ENCODE results near the gene CYSLTR2. TPM values are rescaled to one million over a fixed set of nuclear protein-coding genes. Genes with fewer than 3 reads are reported as not detected.

Gene CYSLTR2
- total and polyA plus RNA-seq, 9 of the 15 experiments (the other 6 are each of a cell fraction or from before 2014, with no cell fraction given), result not detected

DNA sequence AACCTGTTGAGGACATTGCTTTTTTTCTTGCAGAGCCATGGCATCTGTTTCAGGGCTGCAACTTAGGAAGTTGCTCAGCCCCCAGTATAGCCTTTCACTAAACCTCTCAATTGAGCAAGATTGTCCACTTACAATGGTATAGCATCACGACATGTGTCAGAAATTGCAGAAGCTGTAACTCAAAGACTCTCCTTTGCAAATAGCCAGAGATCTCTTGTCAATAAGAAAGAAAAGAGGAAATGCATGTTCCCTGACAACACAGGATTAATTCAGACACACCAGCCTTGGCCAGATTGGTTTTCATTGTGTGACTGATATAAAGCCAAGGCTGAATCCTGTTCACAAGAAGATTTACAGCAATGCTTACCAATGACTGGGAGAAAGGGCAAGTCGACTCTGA, 38.7 kb upstream of the CYSLTR2 start:
- in situ Hi-C loops (cut with MboI), result no loop called here
- no peak for ATAC-seq
- H3K9ac ChIP-seq (ENCODE audit: insufficient read depth in 1 of 2, low read depth in 2 of 2, low read length in 2 of 2), result no peak overlapping the region
- no peak overlapping the region for H2AFZ ChIP-seq (ENCODE audit: low read depth, low read length)
- no peaks in the 10 kb centered on the region for H3K27me3 ChIP-seq (ENCODE audit: control insufficient read depth in 2 of 2, insufficient read depth in 2 of 2, low read length in 2 of 2)
- H3K36me3 ChIP-seq (ENCODE audit: control insufficient read depth, insufficient read depth, low read length), result no peaks in the 10 kb centered on the region
- H3K4me3 ChIP-seq, result no peak overlapping the region
- no peak overlapping the region for H3K4me2 ChIP-seq (ENCODE audit: insufficient read depth, low read length)
- no peaks in the 10 kb centered on the region for H4K20me1 ChIP-seq (replicated peaks; ENCODE audit: control insufficient read depth, insufficient read depth, low read length)
- no peak overlapping the region for H3K27ac ChIP-seq (ENCODE audit: extremely low read depth, low read depth, low read length)
- TF ChIP-seq SRSF7 (optimal IDR thresholded peaks at IDR 0.05; ENCODE audit: low read depth, low read length) (no peak), ERF (CRISPR knock-in tag; IDR thresholded peaks at IDR 0.05) (no peak), TRIM28 (IDR thresholded peaks at IDR 0.05) (no peak), ZNF324 (CRISPR knock-in tag; IDR thresholded peaks at IDR 0.05) (no peak), PHB2 (IDR thresholded peaks at IDR 0.05; ENCODE audit: low read depth) (no peak), ZNF41 (CRISPR knock-in tag; conservative IDR thresholded peaks at IDR 0.05) (no peak), HDAC6 (IDR thresholded peaks at IDR 0.05; ENCODE audit: low read depth, low read length) (no peak), ZNF766 (CRISPR knock-in tag; conservative IDR thresholded peaks at IDR 0.05) (no peak), ZKSCAN1 (IDR thresholded peaks at IDR 0.05; ENCODE audit: low read depth, low read length) (no peak), ARID1B (IDR thresholded peaks at IDR 0.05) (no peak), CHD2 (IDR thresholded peaks at IDR 0.05; ENCODE audit: low read depth, low read length) (no peak), ZNF23 (CRISPR knock-in tag; IDR thresholded peaks at IDR 0.05) (no peak), HDGF (IDR thresholded peaks at IDR 0.05) (no peak)
- FAIRE-seq, result no peak
- intact Hi-C loops (cut with micrococcal nuclease), result no loop called here
- BruUV-seq (replicated peaks), result no TSS peak
- WGBS (ENCODE audit: insufficient coverage, low coverage, missing lambda C conversion rate), result 6% methylated on average over 2 of the region's 2 CpGs
- no peaks in the 10 kb centered on the region for H3K9me3 ChIP-seq (replicated peaks; ENCODE audit: control insufficient read depth, insufficient read depth, low read depth, low read length)
- no peaks in the 10 kb centered on the region for H3K9me1 ChIP-seq (ENCODE audit: control insufficient read depth, insufficient read depth, low read length)
- no peaks in the 10 kb centered on the region for H3K4me1 ChIP-seq (replicated peaks in 1 of 2; ENCODE audit: control insufficient read depth in 2 of 2, insufficient read depth in 2 of 2, low read length in 2 of 2)
- ChIA-PET CTCF (ENCODE audit: low intra/inter-chr PET ratio) (no interaction called here), POLR2A (no interaction called here)
- DNase-seq (ENCODE audit: extremely low read depth in 1 of 4, low spot score in 3 of 4), result no peak
- no peaks in the 10 kb centered on the region for H3K79me2 ChIP-seq (ENCODE audit: control insufficient read depth, insufficient read depth, low read length)

Measured in K562 (cell line).